HG02981 (cell line): Measurements from ENCODE around the gene MYH7B.
A peak's percentile ranks its signal among the peaks of the same experiment; 100 is the strongest.

Experiments
- ATAC-seq: cut with Tn5 transposase; IDR thresholded peaks from one replicate; pipeline ENCODE4 v1.9.1; 2021; ENCODE audit warnings: mild to moderate bottlenecking, moderate library complexity; ENCODE audit not compliant: unreplicated experiment

Gene MYH7B

GRCh38 chr20:34955231-34956040 is at the start of gene MYH7B, which contains the start of gene GSS:
MYH7B (plus strand) TSS chr20:34955868; CDS start chr20:34978006, 22,138 bp downstream.
GSS (minus strand) TSS chr20:34955806; CDS start chr20:34951852, 3,954 bp downstream.
- peak; percentile 94 for ATAC-seq

- ATAC-seq, result no peak
Observed at GRCh38 chr20:34907616-34908469, 47.8 kb upstream of the MYH7B start.

GRCh38 chr20:34915131-34915530 is 40.5 kb upstream of the MYH7B start:
- no peak for ATAC-seq

GRCh38 chr20:34915749-34916455 is 39.8 kb upstream of the MYH7B start:
- ATAC-seq, result no peak

DNA sequence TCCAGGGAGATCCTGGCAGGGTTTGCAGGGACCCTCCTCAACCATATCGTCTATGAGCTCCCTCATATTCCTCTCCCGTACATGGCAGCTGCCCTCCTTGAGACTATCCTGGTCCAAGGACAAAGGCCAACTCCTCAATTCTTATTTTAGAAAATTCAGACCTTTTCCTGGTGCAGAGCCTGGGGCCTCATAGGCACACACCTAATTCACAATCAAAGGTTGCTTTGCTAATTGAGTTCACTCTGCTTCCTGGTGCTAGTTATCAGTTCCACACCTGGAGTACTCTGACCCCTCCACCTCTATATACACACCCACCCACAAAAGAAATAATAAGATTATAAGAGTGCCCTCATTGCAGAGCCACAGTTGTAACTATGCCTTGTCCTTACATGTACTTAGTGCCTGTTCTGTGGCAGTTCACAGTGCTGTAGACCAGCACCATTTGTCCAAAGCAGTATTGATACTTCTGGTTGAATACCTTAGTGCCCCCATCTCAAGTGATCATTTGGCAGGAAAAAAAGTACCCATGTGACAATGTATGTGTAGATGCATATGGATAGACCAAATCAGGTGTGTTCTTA is 38.8 kb upstream of the MYH7B start:
- ATAC-seq, result no peak

- ATAC-seq, result no peak
Observed at GRCh38 chr20:34920055-34920454, 35.6 kb upstream of the MYH7B start.

GRCh38 chr20:34921436-34921835 is 34.2 kb upstream of the MYH7B start:
- ATAC-seq, result no peak

DNA sequence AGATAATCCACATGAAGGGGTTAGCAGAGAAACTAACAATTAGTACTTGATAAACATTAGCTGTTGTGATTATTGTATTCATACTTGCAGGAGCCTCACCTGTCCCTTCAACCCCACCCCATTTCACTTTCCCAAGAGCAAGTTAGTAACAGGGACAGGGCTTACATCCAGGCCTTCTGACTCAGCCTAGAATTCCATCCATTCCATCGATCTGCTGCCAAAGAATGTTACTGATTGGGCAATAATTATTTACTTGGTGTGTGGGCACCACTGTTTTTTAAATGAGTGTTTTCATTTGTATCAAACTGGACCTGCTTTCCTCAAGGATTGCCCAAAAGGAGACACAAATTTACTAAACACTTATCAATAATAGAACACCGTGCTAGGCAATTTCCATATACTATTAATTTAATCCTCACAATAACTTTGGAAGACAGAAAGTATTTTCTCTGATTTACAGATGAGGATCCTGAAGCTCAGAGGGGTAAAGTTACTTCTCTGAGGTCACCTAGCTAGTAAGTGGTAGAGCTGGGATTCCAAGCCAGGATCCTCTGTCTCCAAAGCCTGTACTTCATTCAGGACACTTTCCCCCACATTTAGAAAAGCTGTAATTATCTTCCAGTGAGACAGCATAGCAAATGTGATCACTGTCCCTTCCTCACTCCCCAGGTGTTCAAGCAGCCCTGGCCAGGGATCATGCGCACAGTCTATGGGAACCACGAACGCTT is 32.9 kb upstream of the MYH7B start:
- no peak for ATAC-seq

- no peak for ATAC-seq
Observed at GRCh38 chr20:34923414-34923813, 32.3 kb upstream of the MYH7B start.

GRCh38 chr20:34925341-34925740 is 30.3 kb upstream of the MYH7B start:
- ATAC-seq, result no peak

GRCh38 chr20:34925981-34926380 is 29.7 kb upstream of the MYH7B start:
- ATAC-seq, result no peak

- no peak for ATAC-seq
Observed at GRCh38 chr20:34926581-34926980, 29.1 kb upstream of the MYH7B start.

GRCh38 chr20:34927736-34928135 is 27.9 kb upstream of the MYH7B start:
- no peak for ATAC-seq

DNA sequence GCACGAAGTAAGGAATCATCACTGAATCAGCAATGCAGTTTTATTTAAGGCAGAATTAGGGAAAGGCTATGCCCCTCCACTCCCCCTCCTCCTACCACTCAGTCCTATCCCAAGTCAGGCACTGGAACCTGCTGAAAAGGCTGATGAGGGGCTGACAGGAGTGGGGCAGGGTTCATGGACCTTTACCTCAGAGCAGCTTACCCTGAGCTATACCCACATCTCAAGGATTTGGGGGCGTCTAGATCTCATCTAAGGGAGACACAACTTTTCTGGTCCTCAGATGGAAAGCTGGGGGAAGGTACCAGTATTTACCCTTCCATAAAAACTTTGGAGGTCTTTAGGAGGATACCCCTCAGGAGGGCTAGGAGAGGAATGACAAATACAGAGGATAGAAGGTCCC is 27.3 kb upstream of the MYH7B start:
- ATAC-seq, result no peak

DNA sequence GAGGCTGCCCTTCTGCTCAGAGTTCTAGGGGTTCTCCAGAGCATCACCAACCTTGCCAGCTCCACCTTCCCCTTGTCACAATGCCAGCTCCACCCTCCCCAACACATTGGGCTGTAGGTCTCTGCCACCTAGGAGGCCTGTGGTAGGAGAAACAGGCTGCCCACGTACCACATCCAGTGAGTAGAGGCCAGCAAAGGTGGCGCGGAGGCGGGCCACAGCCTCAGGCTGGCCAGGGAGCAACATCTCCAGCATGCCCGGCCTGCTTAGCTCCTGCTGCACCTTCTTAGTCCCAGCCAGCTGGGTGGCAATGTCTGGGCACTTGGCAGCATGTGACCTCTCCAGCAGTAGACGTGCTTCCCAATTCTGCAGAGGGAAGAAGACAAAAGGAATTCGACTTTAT is 23.9 kb upstream of the MYH7B start:
- ATAC-seq, result no peak

DNA sequence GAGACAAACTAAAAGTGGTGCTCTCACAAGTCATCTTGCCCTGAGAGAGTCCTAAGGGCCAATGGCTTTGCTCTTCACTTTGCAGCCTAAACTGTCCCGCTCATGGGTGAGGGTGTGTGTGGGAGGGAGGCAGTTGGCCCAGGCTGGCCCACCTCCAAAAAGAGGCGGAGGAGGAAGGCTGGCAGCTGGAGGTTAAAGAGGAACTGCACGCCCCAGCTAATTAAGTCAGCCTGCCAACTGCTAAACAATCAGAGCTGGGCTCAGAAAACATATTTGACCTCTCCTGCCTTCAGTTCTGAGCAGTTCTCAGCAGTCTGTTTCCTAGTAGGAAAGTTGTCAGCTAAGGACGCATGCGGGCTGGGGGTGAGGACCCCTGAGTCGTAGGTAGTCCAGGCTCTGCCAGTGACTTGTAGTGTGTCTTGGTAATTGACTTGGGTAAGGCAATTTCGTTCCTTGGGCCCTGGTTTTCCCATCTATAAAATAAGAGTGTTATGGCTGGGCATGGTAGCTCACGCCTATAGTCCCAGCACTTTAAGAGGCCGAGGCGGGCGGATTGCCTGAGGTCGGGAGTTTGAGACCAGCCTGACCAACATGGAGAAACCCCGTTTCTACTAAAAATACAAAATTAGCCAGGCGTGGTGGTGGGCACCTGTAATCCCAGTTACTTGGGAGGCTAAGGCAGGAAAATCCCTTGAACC is 17.1 kb upstream of the MYH7B start:
- no peak for ATAC-seq

GRCh38 chr20:34940081-34940481 is 15.6 kb upstream of the MYH7B start:
- no peak for ATAC-seq

DNA sequence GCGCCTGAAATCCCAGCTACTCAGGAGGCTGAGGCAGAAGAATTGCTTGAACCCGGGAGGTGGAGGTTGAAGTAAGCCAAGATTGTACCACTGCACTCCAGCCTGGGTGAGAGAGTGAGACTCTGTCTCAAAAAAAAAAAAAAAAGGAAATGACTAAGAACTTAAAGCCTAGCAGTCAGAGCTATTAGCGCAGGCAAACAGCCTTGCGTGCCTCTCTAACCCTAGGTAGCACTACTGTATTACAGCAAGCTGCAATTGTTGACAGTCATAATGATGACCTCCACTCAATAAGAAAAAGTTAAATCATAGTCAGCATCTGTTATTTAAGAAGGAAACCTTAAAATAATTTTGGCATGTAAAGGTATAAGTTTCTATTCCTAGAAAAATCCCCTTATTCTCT is 14.4 kb upstream of the MYH7B start:
- no peak for ATAC-seq

- no peak for ATAC-seq
Observed at GRCh38 chr20:34942301-34942700, 13.4 kb upstream of the MYH7B start.
